Esophagus squamous epithelium (tissue), 5 donors: ENCODE results near the gene NUP205. TPM values are rescaled to one million over a fixed set of nuclear protein-coding genes. Genes with fewer than 3 reads are reported as not detected.

Source experiments
- DNase-seq: peaks from one replicate; lab custom pipeline; 2025; lab: John Stamatoyannopoulos, UW
- H3K27ac ChIP-seq, 4 donors: fragments of 200-600 bp; sonication (generic); one replicate each; pipeline ENCODE4 v1.5.1; 2016 to 2019; ENCODE audit warnings: mild to moderate bottlenecking in 1 of 4
- H3K27me3 ChIP-seq, 4 donors: fragments of 200-600 bp; sonication (generic); 1 replicate in 3 of 4; 2 replicates in 1 of 4; pipeline versions ENCODE4 v1.5.1 to v1.6.0; 2017 to 2021; ENCODE audit warnings: antibody characterized with exemption in 1 of 4
- H3K36me3 ChIP-seq, 3 donors: fragments of 200-600 bp; sonication (generic); one replicate each; pipeline ENCODE4 v1.5.1; 2016 to 2019
- H3K4me1 ChIP-seq, 3 donors: fragments of 200-600 bp; sonication (generic); one replicate each; pipeline ENCODE4 v1.5.1; 2017 to 2019
- H3K4me3 ChIP-seq, 4 donors: fragments of 200-600 bp; sonication (generic); 1 replicate in 3 of 4; 2 replicates in 1 of 4; pipeline ENCODE4 v1.5.1; 2016 to 2019; ENCODE audit warnings: mild to moderate bottlenecking in 2 of 4, moderate library complexity in 1 of 4
- H3K9me3 ChIP-seq, 3 donors: fragments of 200-600 bp; sonication (generic); one replicate each; pipeline ENCODE4 v1.5.1; 2016 to 2019
- POLR2A ChIP-seq, 4 donors: fragments of 450-650 bp; IDR thresholded peaks; one replicate each; pipeline ENCODE4 v1.6.1; 2017; ENCODE audit warnings: antibody characterized with exemption in 4 of 4, mild to moderate bottlenecking in 4 of 4, moderate library complexity in 3 of 4
- WGBS, 2 donors: methylation state at CpG; one replicate each; pipeline ENCODE4 v1.1.5; 2018; 5-methylcytosine and 5-hydroxymethylcytosine counted together
- intact Hi-C: fragments of 100-400 bp; cut with DNase I; formaldehyde crosslinking; loops from one replicate; pipeline ENCODE4 v1.15.0; 2022
- total RNA-seq, 4 donors: library from RNA; depleted of rRNA; stranded (reverse); fragments of >200 nt; gene quantifications; one replicate each; pipeline ENCODE4 v1.1.0, GENCODE V29; 2016
- TF ChIP-seq, protein P1 (sequence below), 6 experiments: fragments of 450-650 bp in 4 of 6; fragments of 200-600 bp in 2 of 6; sonication (generic) in 2 of 6; IDR thresholded peaks; one replicate each; pipeline ENCODE4 v1.5.1; 2016 to 2019; ENCODE audit warnings: antibody characterized with exemption in 6 of 6, mild to moderate bottlenecking in 4 of 6, moderate library complexity in 4 of 6
- donor health status: DM: yes; HTN: yes; CAD: no.

Gene NUP205
- total RNA-seq, 4 donors from 2014 or later: 33.8 to 60.5 (median 48.1) TPM

- H3K27me3 ChIP-seq: no peaks in the 10 kb centered on the region
- no peak for TF ChIP-seq POLR2A (IDR thresholded peaks at IDR 0.05)
- TF ChIP-seq, protein P1, sequence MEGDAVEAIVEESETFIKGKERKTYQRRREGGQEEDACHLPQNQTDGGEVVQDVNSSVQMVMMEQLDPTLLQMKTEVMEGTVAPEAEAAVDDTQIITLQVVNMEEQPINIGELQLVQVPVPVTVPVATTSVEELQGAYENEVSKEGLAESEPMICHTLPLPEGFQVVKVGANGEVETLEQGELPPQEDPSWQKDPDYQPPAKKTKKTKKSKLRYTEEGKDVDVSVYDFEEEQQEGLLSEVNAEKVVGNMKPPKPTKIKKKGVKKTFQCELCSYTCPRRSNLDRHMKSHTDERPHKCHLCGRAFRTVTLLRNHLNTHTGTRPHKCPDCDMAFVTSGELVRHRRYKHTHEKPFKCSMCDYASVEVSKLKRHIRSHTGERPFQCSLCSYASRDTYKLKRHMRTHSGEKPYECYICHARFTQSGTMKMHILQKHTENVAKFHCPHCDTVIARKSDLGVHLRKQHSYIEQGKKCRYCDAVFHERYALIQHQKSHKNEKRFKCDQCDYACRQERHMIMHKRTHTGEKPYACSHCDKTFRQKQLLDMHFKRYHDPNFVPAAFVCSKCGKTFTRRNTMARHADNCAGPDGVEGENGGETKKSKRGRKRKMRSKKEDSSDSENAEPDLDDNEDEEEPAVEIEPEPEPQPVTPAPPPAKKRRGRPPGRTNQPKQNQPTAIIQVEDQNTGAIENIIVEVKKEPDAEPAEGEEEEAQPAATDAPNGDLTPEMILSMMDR (IDR thresholded peaks at IDR 0.05): no peak
Measured at GRCh38 chr7:135517060-135517459, 40.7 kb upstream of the NUP205 start.

GRCh38 chr7:135518748-135519147, 39.0 kb upstream of the NUP205 start:
- no peaks in the 10 kb centered on the region for H3K36me3 ChIP-seq
- H3K4me1 ChIP-seq: peaks cover 0 to 19% (median 10%) of the 10 kb centered on the region in 3 donors
- DNase-seq: no peak
- no peaks in the 10 kb centered on the region for H3K9me3 ChIP-seq
- no peak for TF ChIP-seq POLR2A (IDR thresholded peaks at IDR 0.05)
- TF ChIP-seq, protein P1 (IDR thresholded peaks at IDR 0.05): no peak
- no peak overlapping the region for H3K4me3 ChIP-seq
- intact Hi-C loops: no loop called here
- 54 to 60% methylated on average over 1 of the region's 1 CpG for WGBS, 2 donors
- H3K27me3 ChIP-seq: no peaks in the 10 kb centered on the region
- peak overlapping the region in 2 of 4 donors; percentile 9 to 25 for H3K27ac ChIP-seq

More at GRCh38 chr7:135517060-135517459, 40.7 kb upstream of the NUP205 start:
- Histone ChIP-seq H3K27ac (no peak overlapping the region), H3K9me3 (no peaks in the 10 kb centered on the region), H3K4me1 (peaks cover 0 to 19% (median 10%) of the 10 kb centered on the region in 3 donors), H3K36me3 (no peaks in the 10 kb centered on the region), H3K4me3 (no peak overlapping the region)
- WGBS, 2 donors: 61% methylated on average over 3 of the region's 3 CpGs
- intact Hi-C loops: no loop called here
- DNase-seq: no peak

GRCh38 chr7:135519233-135519688, 38.5 kb upstream of the NUP205 start:
- intact Hi-C loops: no loop called here
- TF ChIP-seq, protein P1 (IDR thresholded peaks at IDR 0.05): no peak
- no peak for TF ChIP-seq POLR2A (IDR thresholded peaks at IDR 0.05)

GRCh38 chr7:135519871-135520270, 37.8 kb upstream of the NUP205 start:
- 82 to 86% methylated on average over 4 of the region's 4 CpGs for WGBS, 2 donors
- no peaks in the 10 kb centered on the region for H3K36me3 ChIP-seq
- no peaks in the 10 kb centered on the region for H3K9me3 ChIP-seq
- H3K27me3 ChIP-seq: no peaks in the 10 kb centered on the region
- no peak overlapping the region for H3K27ac ChIP-seq
- H3K4me1 ChIP-seq: peaks cover 0 to 19% (median 10%) of the 10 kb centered on the region in 3 donors
- intact Hi-C loops: no loop called here
- no peak for TF ChIP-seq POLR2A (IDR thresholded peaks at IDR 0.05)
- TF ChIP-seq, protein P1 (IDR thresholded peaks at IDR 0.05): no peak
- DNase-seq: no peak
- H3K4me3 ChIP-seq: no peak overlapping the region

More at GRCh38 chr7:135519233-135519688, 38.5 kb upstream of the NUP205 start:
- Histone ChIP-seq H3K9me3 (no peaks in the 10 kb centered on the region), H3K27ac (peak overlapping the region in 2 of 4 donors; percentile 9 to 25), H3K36me3 (no peaks in the 10 kb centered on the region), H3K27me3 (no peaks in the 10 kb centered on the region), H3K4me1 (peaks cover 0 to 19% (median 10%) of the 10 kb centered on the region in 3 donors), H3K4me3 (no peak overlapping the region)
- DNase-seq: no peak

GRCh38 chr7:135522509-135522908, 35.2 kb upstream of the NUP205 start:
- no peaks in the 10 kb centered on the region for H3K27me3 ChIP-seq
- no peaks in the 10 kb centered on the region for H3K36me3 ChIP-seq
- H3K4me1 ChIP-seq: peaks cover 0 to 19% (median 10%) of the 10 kb centered on the region in 3 donors
- TF ChIP-seq, protein P1 (IDR thresholded peaks at IDR 0.05): no peak
- no peak for TF ChIP-seq POLR2A (IDR thresholded peaks at IDR 0.05)
- intact Hi-C loops: no loop called here
- H3K9me3 ChIP-seq: no peaks in the 10 kb centered on the region
- H3K27ac ChIP-seq: no peak overlapping the region
- no peak for DNase-seq
- no peak overlapping the region for H3K4me3 ChIP-seq
- WGBS, 2 donors: 81 to 90% methylated on average over 6 of the region's 6 CpGs
